Hepatocyte (in vitro differentiated cells): ENCODE results near the gene HOXB3. TPM values are rescaled to one million over a fixed set of nuclear protein-coding genes. Genes with fewer than 3 reads are reported as not detected.

Experiments used
- DNase-seq: peaks from one replicate; pipeline ENCODE4 v3.0.0-alpha.2; 2016; ENCODE audit warnings: low spot score
- H2AFZ ChIP-seq: fragments of 200-600 bp; sonication (generic); 2 replicates; pipeline ENCODE4 v1.6.0; 2016; ENCODE audit warnings: antibody characterized with exemption, mild to moderate bottlenecking
- H3K27ac ChIP-seq: fragments of 200-600 bp; sonication (generic); 2 replicates; pipeline ENCODE4 v1.5.1; 2016; ENCODE audit warnings: mild to moderate bottlenecking
- H3K27me3 ChIP-seq: fragments of 200-600 bp; sonication (generic); 2 replicates; pipeline ENCODE4 v1.6.1; 2016
- H3K36me3 ChIP-seq: fragments of 200-600 bp; sonication (generic); replicated peaks from 2 replicates; pipeline ENCODE4 v1.5.1; 2016; ENCODE audit warnings: low read depth; ENCODE audit not compliant: insufficient read depth
- H3K4me1 ChIP-seq: fragments of 200-600 bp; sonication (generic); 2 replicates; pipeline ENCODE4 v1.5.1; 2016; ENCODE audit warnings: mild to moderate bottlenecking, moderate library complexity; ENCODE audit not compliant: insufficient read depth
- H3K4me2 ChIP-seq: fragments of 200-600 bp; sonication (generic); 2 replicates; pipeline ENCODE4 v1.6.0; 2016
- H3K4me3 ChIP-seq: fragments of 200-600 bp; sonication (generic); 2 replicates; pipeline ENCODE4 v1.5.1; 2016; ENCODE audit warnings: mild to moderate bottlenecking
- H3K79me2 ChIP-seq: fragments of 200-600 bp; sonication (generic); 2 replicates; pipeline ENCODE4 v1.6.0; 2017; ENCODE audit warnings: mild to moderate bottlenecking
- H3K9me2 ChIP-seq: fragments of 200-600 bp; sonication (generic); replicated peaks from 2 replicates; pipeline ENCODE4 v1.6.0; 2017; ENCODE audit warnings: mild to moderate bottlenecking; ENCODE audit not compliant: insufficient read depth
- H3K9me3 ChIP-seq: fragments of 200-600 bp; sonication (generic); 2 replicates; pipeline ENCODE4 v1.5.1; 2016; ENCODE audit warnings: low read depth, mild to moderate bottlenecking
- H4K20me1 ChIP-seq: fragments of 200-600 bp; sonication (generic); 2 replicates; pipeline ENCODE4 v1.6.0; 2016; ENCODE audit warnings: mild to moderate bottlenecking; ENCODE audit not compliant: insufficient read depth, poor library complexity, severe bottlenecking
- EZH2 ChIP-seq: fragments of 200-600 bp; sonication (generic); IDR thresholded peaks from 2 replicates; pipeline ENCODE4 v1.6.1; 2016; ENCODE audit warnings: antibody characterized with exemption, mild to moderate bottlenecking, borderline replicate concordance
- EZH2phosphoT487 ChIP-seq: fragments of 200-600 bp; sonication (generic); IDR thresholded peaks from one replicate; pipeline ENCODE4 v1.6.1; 2018; ENCODE audit warnings: antibody characterized with exemption, mild to moderate bottlenecking, low read depth, moderate library complexity; ENCODE audit not compliant: unreplicated experiment, severe bottlenecking
- WGBS: methylation state at CpG from one replicate; pipeline ENCODE4 v1.1.6; 2016; ENCODE audit warnings: low lambda C conversion rate; ENCODE audit errors: missing lambda C conversion rate; 5-methylcytosine and 5-hydroxymethylcytosine counted together
- polyA plus RNA-seq: library from polyadenylated mRNA; unstranded; fragments of >200 nt; fragmentation: Nextera tagmentation; extraction: Ambion mirVana; gene quantifications from 2 replicates; pipeline ENCODE4 v1.2.1, GENCODE V29; 2016
- total RNA-seq: library from RNA; depleted of rRNA; stranded (reverse); fragments of >200 nt; gene quantifications from 2 replicates; pipeline ENCODE4 v1.2.3, GENCODE V29; 2014
- TF ChIP-seq, protein P1 (sequence below): fragments of 200-600 bp; sonication (generic); IDR thresholded peaks from 2 replicates; pipeline ENCODE4 v1.5.1; 2016; ENCODE audit warnings: antibody characterized with exemption, mild to moderate bottlenecking; ENCODE audit not compliant: poor library complexity

The HOXB3 gene
- total and polyA plus RNA-seq, 2 experiments from 2014 or later, result 1.8 to 5.9 TPM

DNA sequence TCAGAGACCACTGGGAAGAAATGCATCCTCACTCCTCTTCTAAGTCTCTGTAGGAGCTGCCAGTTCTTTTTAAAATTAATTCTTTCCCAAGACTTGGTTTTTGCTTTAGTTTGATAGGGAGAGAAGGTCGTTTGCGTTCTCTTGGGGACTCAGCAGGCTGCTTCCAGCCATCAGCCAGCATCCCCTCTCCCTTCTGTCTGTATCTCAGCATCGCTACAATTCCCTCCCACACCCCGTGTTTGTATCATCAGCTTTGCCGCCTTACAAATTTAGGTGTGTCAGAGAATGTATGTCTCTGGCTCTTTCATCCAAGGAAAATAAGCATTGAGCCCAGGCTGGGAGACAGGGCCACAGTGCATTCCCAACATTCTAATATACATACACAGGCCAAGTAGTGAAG is 9.3 kb upstream of the HOXB3 start:
- WGBS, result 57% methylated on average over 5 of the region's 5 CpGs
- no peaks in the 10 kb centered on the region for H4K20me1 ChIP-seq
- peaks cover 10% of the 10 kb centered on the region for H3K4me1 ChIP-seq
- H3K9me2 ChIP-seq, result no peaks in the 10 kb centered on the region
- H3K4me2 ChIP-seq, result no peak overlapping the region
- no peaks in the 10 kb centered on the region for H3K79me2 ChIP-seq
- H2AFZ ChIP-seq, result no peak overlapping the region
- H3K27me3 ChIP-seq, result peaks cover 98% of the 10 kb centered on the region
- TF ChIP-seq, protein P1, sequence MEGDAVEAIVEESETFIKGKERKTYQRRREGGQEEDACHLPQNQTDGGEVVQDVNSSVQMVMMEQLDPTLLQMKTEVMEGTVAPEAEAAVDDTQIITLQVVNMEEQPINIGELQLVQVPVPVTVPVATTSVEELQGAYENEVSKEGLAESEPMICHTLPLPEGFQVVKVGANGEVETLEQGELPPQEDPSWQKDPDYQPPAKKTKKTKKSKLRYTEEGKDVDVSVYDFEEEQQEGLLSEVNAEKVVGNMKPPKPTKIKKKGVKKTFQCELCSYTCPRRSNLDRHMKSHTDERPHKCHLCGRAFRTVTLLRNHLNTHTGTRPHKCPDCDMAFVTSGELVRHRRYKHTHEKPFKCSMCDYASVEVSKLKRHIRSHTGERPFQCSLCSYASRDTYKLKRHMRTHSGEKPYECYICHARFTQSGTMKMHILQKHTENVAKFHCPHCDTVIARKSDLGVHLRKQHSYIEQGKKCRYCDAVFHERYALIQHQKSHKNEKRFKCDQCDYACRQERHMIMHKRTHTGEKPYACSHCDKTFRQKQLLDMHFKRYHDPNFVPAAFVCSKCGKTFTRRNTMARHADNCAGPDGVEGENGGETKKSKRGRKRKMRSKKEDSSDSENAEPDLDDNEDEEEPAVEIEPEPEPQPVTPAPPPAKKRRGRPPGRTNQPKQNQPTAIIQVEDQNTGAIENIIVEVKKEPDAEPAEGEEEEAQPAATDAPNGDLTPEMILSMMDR, result no peak
- no peak for TF ChIP-seq EZH2phosphoT487
- TF ChIP-seq EZH2, result no peak
- no peaks in the 10 kb centered on the region for H3K36me3 ChIP-seq
- H3K4me3 ChIP-seq, result no peak overlapping the region
- DNase-seq, result no peak
- H3K9me3 ChIP-seq, result no peaks in the 10 kb centered on the region
- no peak overlapping the region for H3K27ac ChIP-seq

DNA sequence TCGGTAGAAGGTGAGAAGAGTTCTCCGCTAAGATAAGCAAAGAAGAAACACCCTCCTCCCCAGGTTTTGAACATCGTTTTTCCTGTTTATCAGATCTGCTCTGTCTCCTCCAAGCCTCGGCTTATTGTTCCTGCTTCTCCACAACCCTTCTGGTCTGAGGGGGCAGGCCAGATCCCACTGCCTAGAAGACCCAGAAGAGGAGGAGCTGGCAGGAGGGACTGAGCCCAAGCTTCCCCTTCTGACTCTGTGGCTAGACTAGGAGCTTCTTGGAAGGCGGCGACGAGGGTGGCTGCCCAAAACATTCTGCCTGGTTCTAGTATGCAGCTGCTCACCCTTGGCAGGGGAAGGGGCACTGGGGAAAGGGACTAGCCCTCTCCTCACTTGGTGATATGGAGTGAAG is 8.7 kb upstream of the HOXB3 start:
- Histone ChIP-seq H4K20me1 (no peaks in the 10 kb centered on the region), H3K79me2 (no peaks in the 10 kb centered on the region), H3K4me2 (peak overlapping the region; percentile 92), H3K9me2 (no peaks in the 10 kb centered on the region), H3K9me3 (no peaks in the 10 kb centered on the region), H3K4me3 (no peak overlapping the region), H3K27ac (peak overlapping the region; percentile 36), H2AFZ (no peak overlapping the region), H3K27me3 (peaks cover 96% of the 10 kb centered on the region), H3K4me1 (peaks cover 10% of the 10 kb centered on the region), H3K36me3 (no peaks in the 10 kb centered on the region)
- TF ChIP-seq EZH2phosphoT487 (no peak), EZH2 (no peak)
- TF ChIP-seq, protein P1, result no peak
- no peak for DNase-seq
- WGBS, result 29% methylated on average over 7 of the region's 7 CpGs

DNA sequence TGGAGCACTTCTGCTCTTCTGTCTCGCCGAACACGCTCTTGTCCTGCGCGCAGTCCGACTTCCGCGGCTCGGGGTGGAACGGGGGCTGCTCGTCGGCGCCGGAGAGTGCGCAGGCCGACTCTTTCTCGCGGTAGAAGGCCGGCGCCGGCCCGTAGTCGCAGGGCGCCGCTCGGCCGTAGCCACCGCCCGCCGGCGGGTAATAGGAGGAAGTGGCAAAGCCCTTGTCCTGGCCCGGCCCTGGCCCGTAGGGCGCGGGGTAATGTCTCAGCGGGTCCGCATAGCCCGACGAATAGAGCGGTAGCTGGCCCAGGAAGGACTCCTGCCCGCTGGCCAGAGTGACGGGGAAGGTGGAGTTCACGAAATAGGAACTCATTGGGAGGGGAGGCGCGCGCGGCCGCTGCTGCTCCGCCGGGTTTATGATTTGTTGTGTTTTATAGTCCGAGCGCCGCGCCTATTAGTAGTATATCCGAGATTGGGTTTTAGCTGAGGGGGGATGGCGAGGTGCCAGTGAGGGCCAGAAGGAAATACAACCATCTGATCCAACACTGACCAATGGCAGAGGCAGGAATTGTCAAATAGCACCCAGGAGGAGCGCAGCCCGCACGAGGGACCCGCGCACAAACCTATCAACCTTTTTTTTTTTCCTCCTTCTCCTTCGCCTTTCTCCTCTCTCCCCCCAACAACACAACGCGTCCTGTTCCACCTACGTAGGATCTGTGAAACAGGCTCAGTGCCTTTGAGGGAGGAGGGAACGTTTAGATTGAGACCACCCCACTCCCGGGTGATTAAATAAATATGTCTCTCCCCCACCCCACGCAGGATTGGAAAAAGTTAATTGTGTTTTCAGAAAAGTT is 8.0 kb upstream of the HOXB3 start:
- Histone ChIP-seq H3K9me3 (no peaks in the 10 kb centered on the region), H3K27ac (peak overlapping the region; percentile 37), H3K27me3 (peaks cover 95% of the 10 kb centered on the region), H3K36me3 (no peaks in the 10 kb centered on the region), H3K4me2 (peak overlapping the region; percentile 92), H3K4me1 (peaks cover 10% of the 10 kb centered on the region), H4K20me1 (no peaks in the 10 kb centered on the region), H3K4me3 (peak overlapping the region; percentile 27), H2AFZ (peak overlapping the region; percentile 81), H3K79me2 (no peaks in the 10 kb centered on the region), H3K9me2 (no peaks in the 10 kb centered on the region)
- DNase-seq, result peak; percentile 41
- 2% methylated on average over 67 of the region's 68 CpGs for WGBS
- TF ChIP-seq EZH2 (peak; percentile 98), EZH2phosphoT487 (peak; percentile 94)
- TF ChIP-seq, protein P1, result no peak
